ENCODE data around the gene NLRP1.
"Not testable (repeated sequence)": the region's sequence is repeated elsewhere in the genome, so short reads cannot be mapped to it uniquely, and the experiment has no call there.

NLRP1 gene

GRCh38 chr17:5580367-5580766 is 3.9 kb downstream of the NLRP1 start:
- Histone ChIP-seq H3K4me1 (peaks cover 53% of the 10 kb centered on the region), H3K36me3 (peaks cover 27% of the 10 kb centered on the region)
- peak; percentile 68; the same call in 1 of the 2 replicates for TF ChIP-seq Cebpa-rat (IDR thresholded peaks at IDR 0.05)

GRCh38 chr17:5578768-5579167 is 5.5 kb downstream of the NLRP1 start:
- not testable (repeated sequence) for H3K9me3 ChIP-seq, H3K4me2 ChIP-seq, H3K27me3 ChIP-seq, H3K27ac ChIP-seq, H3K9ac ChIP-seq, H3K4me3 ChIP-seq
- H4K20me1 ChIP-seq, result peaks cover 15% of the 10 kb centered on the region; the same call in 1 of the 2 replicates
- peaks cover 42% of the 10 kb centered on the region for H3K4me1 ChIP-seq
- peaks cover 30% of the 10 kb centered on the region for H3K36me3 ChIP-seq

More at GRCh38 chr17:5580367-5580766, 3.9 kb downstream of the NLRP1 start:
- Histone ChIP-seq H4K20me1 (peaks cover 15% of the 10 kb centered on the region; the same call in 1 of the 2 replicates), H3K27me3 (no peaks in the 10 kb centered on the region), H3K27ac (no peak overlapping the region), H3K4me3 (no peak overlapping the region), H3K9ac (no peak overlapping the region), H3K4me2 (peak overlapping the region; percentile 45), H3K9me3 (no peaks in the 10 kb centered on the region)

- H3K27me3 ChIP-seq, H4K20me1 ChIP-seq, H3K4me3 ChIP-seq, H3K9ac ChIP-seq, H3K4me2 ChIP-seq, H3K4me1 ChIP-seq, H3K27ac ChIP-seq: not testable (repeated sequence)
- Histone ChIP-seq H3K36me3 (peaks cover 32% of the 10 kb centered on the region), H3K9me3 (peaks cover 20% of the 10 kb centered on the region)
Observed at GRCh38 chr17:5573017-5573416, 11.3 kb downstream of the NLRP1 start.

GRCh38 chr17:5571281-5571680 is 13.0 kb downstream of the NLRP1 start:
- H4K20me1 ChIP-seq, result no peaks in the 10 kb centered on the region
- 0 out of 2 replicates have a peak, but pooled peaks have one; percentile 15 for TF ChIP-seq Cebpa-rat (IDR thresholded peaks at IDR 0.05)
- no peak overlapping the region for H3K4me3 ChIP-seq

GRCh38 chr17:5565808-5566207 is 18.5 kb downstream of the NLRP1 start:
- H3K4me3 ChIP-seq, result no peak overlapping the region
- no peaks in the 10 kb centered on the region for H3K27me3 ChIP-seq
- H3K4me2 ChIP-seq, result no peak overlapping the region
- H3K27ac ChIP-seq, result no peak overlapping the region
- no peaks in the 10 kb centered on the region for H3K4me1 ChIP-seq
- no peaks in the 10 kb centered on the region for H4K20me1 ChIP-seq
- TF ChIP-seq Cebpa-rat (IDR thresholded peaks at IDR 0.05), result no peak
- peaks cover 42% of the 10 kb centered on the region for H3K36me3 ChIP-seq
- no peaks in the 10 kb centered on the region for H3K9me3 ChIP-seq
- no peak overlapping the region for H3K9ac ChIP-seq

More at GRCh38 chr17:5571281-5571680, 13.0 kb downstream of the NLRP1 start:
- Histone ChIP-seq H3K36me3 (peaks cover 44% of the 10 kb centered on the region), H3K9ac (no peak overlapping the region), H3K27me3 (no peaks in the 10 kb centered on the region), H3K4me1 (no peaks in the 10 kb centered on the region), H3K9me3 (peaks cover 20% of the 10 kb centered on the region), H3K27ac (no peak overlapping the region), H3K4me2 (no peak overlapping the region)

- Histone ChIP-seq H3K27me3 (no peaks in the 10 kb centered on the region), H3K4me3 (no peak overlapping the region), H4K20me1 (no peaks in the 10 kb centered on the region), H3K4me2 (no peak overlapping the region), H3K27ac (no peak overlapping the region), H3K9ac (no peak overlapping the region), H3K4me1 (no peaks in the 10 kb centered on the region), H3K9me3 (no peaks in the 10 kb centered on the region), H3K36me3 (peaks cover 58% of the 10 kb centered on the region)
- no peak for TF ChIP-seq Cebpa-rat (IDR thresholded peaks at IDR 0.05)
Observed at GRCh38 chr17:5563456-5563855, 20.9 kb downstream of the NLRP1 start.

GRCh38 chr17:5562661-5563360 is 21.5 kb downstream of the NLRP1 start:
- no peak overlapping the region for H3K4me2 ChIP-seq
- H3K9me3 ChIP-seq, result no peaks in the 10 kb centered on the region
- peaks cover 63% of the 10 kb centered on the region for H3K36me3 ChIP-seq
- no peak overlapping the region for H3K9ac ChIP-seq
- TF ChIP-seq Cebpa-rat (IDR thresholded peaks at IDR 0.05), result no peak
- no peaks in the 10 kb centered on the region for H4K20me1 ChIP-seq
- no peaks in the 10 kb centered on the region for H3K4me1 ChIP-seq
- H3K4me3 ChIP-seq, result no peak overlapping the region
- H3K27me3 ChIP-seq, result no peaks in the 10 kb centered on the region
- H3K27ac ChIP-seq, result no peak overlapping the region

GRCh38 chr17:5561736-5562571 is 22.4 kb downstream of the NLRP1 start:
- no peak for TF ChIP-seq Cebpa-rat (IDR thresholded peaks at IDR 0.05)
- Histone ChIP-seq H3K4me3 (no peak overlapping the region), H3K9ac (no peak overlapping the region), H4K20me1 (no peaks in the 10 kb centered on the region), H3K27me3 (no peaks in the 10 kb centered on the region), H3K27ac (no peak overlapping the region), H3K9me3 (no peaks in the 10 kb centered on the region), H3K4me1 (no peaks in the 10 kb centered on the region), H3K4me2 (no peak overlapping the region), H3K36me3 (peaks cover 63% of the 10 kb centered on the region)

GRCh38 chr17:5560361-5560988 is 23.8 kb downstream of the NLRP1 start:
- no peak overlapping the region for H3K4me3 ChIP-seq
- H3K9me3 ChIP-seq, result no peaks in the 10 kb centered on the region
- H3K9ac ChIP-seq, result no peak overlapping the region
- no peak overlapping the region for H3K27ac ChIP-seq
- H3K4me1 ChIP-seq, result no peaks in the 10 kb centered on the region
- H4K20me1 ChIP-seq, result no peaks in the 10 kb centered on the region
- H3K4me2 ChIP-seq, result no peak overlapping the region
- no peaks in the 10 kb centered on the region for H3K27me3 ChIP-seq
- H3K36me3 ChIP-seq, result peaks cover 60% of the 10 kb centered on the region
- no peak for TF ChIP-seq Cebpa-rat (IDR thresholded peaks at IDR 0.05)

All from BLaER1 (cell line).